Amygdala (tissue), 56 donors: Measurements from ENCODE around the gene SLC1A4.
A peak's percentile ranks its signal among the peaks of the same experiment; 100 is the strongest.
"Not testable (repeated sequence)": the region's sequence is repeated elsewhere in the genome, so short reads cannot be mapped to it uniquely, and the experiment has no call there.

ENCODE experiments used
- DNase-seq, 56 donors: peaks; one replicate each; lab custom pipeline; 2025; lab: John Stamatoyannopoulos, UW

Gene SLC1A4

DNA sequence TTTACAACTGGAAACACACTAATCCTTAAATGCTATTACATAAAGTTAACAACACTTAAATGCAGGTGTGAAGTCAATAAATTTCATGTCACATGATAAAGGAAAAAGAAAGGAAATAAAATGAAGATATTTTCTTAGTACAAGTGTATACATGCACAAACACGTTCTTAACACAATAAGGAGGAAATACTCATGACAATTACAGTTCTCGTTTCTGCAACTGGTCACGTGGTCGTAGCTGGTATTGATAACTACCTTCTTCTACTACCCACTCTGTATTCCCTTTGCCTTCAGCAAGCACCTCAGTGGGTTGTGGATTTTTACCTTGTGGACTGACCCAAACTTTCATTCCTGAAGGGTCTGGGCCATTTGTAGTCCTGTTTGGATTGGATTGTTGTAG is 26.1 kb upstream of the SLC1A4 start:
- not testable (repeated sequence) for DNase-seq

- DNase-seq: no peak
Observed at GRCh38 chr2:64963719-64964118, 25.5 kb upstream of the SLC1A4 start.

- DNase-seq: no peak
Observed at GRCh38 chr2:64966017-64966416, 23.2 kb upstream of the SLC1A4 start.

- DNase-seq: no peak
Observed at GRCh38 chr2:64966839-64967238, 22.4 kb upstream of the SLC1A4 start.

DNA sequence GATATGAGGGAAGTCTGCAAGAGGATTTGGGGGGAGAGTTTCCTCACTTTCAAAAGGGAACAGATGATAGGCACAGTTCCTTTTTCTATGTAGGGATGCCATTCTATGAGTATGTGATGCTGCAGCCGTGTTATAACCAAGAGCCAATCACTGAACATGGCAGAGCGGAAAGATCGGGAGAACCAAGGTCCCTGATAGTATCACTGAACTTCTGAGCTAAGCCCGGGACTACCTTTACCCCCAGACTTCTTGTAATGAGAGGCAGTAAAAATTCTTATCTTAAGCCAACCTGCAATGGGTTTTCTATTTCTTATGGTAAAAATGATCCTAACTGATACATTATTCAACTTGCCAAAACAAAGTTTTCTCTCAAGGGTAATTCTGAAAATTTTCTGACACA is 21.6 kb upstream of the SLC1A4 start:
- DNase-seq: no peak

DNA sequence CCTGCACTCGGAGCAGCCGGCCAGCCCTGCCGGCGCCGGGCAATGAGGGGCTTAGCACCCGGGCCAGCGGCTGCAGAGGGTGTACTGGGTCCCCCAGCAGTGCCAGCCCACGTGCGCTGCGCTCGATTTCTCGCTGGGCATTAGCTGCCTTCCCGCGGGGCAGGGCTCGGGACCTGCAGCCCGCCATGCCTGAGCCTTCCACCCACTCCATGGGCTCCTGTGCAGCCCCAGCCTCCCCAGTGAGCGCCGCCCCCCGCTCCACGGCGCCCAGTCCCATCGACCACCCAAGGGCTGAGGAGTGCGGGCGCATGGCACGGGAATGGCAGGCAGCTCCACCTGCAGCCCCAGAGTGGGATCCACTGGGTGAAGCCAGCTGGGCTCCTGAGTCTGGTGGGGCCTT is 20.1 kb upstream of the SLC1A4 start:
- not testable (repeated sequence) for DNase-seq

DNA sequence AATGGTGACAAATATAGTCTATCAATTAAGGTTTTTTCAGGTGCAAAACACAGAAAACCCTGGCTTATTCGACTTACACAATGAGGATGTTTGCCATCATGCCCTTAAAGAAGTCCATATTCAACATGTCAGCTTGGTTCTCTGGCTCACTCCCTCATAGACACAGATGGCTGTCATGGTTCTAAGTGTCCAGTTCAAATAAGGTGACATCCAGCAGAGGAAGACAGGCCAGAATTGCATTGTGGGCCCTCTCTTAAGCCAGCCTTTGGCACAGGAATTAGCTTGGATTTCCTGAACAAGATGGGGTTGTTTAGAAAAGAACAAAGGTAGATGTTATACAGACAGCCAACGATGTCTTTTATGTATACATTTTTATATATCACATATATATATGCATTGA is 18.7 kb upstream of the SLC1A4 start:
- no peak for DNase-seq

DNA sequence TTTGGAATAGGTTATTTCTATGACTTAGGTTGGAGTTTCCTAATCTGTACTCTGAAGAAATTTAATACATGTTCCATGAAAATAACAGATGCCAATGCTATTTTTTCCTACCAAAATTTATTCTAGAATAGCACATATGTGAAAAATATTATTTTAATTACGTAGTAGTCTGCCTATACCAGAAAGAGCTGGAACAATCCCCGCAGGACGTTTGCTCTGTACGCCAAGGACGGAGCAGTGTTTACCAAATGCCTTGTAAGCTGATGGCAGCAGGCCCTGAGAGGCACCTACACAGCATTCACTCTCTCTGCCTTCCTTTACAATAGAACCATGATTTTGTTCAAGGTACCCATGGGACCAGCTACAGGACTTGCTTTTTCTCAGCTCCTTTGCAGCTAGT is 16.8 kb upstream of the SLC1A4 start:
- DNase-seq: no peak

GRCh38 chr2:64972876-64973275 is 16.3 kb upstream of the SLC1A4 start:
- no peak for DNase-seq

DNA sequence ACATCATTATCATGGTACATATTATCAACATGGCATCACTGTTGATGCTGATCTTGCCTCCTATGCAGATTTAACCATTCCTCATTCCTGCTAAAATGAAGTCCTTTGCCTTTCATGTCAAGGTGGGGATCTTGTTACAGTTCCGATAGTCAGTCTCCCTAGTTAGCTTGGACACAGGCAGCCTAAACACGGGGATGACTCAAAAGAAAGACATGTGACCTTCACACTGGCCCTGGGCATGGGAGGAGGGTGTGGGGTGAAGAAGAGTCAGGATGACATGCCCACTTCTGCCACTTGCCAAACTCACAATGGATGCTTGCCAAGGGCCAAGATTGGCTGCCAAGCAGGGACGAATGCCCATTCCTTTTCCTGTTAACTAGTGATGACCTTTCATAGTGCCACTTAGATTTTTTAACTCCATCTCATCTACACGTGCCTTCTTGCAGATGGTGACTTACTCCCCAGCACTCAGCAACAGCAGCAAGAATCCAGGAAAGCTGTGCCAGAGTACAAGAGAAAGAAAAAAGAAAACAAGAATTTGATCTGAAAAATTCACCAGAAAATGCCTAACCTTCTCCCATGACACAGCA is 13.9 kb upstream of the SLC1A4 start:
- peak in 26 of 56 donors; percentile 4 to 89 (median 22) for DNase-seq

GRCh38 chr2:64976276-64976675 is 12.9 kb upstream of the SLC1A4 start:
- no peak for DNase-seq

DNA sequence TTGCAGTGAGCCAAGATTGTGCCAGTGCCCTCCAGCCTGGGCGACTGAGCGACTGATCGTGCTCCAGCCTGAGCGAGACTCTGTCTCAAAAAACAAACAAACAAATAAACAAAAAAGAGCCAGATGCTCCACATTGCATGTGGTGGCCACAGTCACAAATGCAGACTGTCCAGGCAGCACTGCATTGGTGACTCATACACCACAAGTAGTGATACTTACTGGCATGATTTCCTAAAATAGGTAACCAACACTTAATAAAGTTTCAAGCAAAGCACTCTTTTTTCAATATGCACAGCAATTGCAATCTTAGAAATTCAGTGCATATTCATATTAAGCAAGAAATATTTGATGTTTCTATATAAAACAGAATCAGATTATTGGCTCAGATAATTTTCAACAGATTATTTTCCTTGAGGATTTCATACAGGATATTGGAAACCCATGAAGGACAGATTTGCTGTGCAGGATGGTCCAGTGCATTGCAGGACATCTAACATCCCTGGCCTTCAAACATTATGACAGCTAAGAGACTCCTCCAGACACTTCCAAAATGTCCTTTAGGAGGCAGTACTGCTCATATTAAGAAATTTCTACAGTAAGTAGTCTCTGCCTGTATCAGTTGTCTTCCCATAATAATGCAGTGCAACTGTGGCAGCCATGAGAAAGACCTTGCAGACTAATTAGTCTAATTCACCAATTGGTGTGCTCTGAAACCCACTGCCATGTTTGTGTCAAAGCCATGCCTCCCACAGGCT is 10.5 kb upstream of the SLC1A4 start:
- no peak for DNase-seq

DNA sequence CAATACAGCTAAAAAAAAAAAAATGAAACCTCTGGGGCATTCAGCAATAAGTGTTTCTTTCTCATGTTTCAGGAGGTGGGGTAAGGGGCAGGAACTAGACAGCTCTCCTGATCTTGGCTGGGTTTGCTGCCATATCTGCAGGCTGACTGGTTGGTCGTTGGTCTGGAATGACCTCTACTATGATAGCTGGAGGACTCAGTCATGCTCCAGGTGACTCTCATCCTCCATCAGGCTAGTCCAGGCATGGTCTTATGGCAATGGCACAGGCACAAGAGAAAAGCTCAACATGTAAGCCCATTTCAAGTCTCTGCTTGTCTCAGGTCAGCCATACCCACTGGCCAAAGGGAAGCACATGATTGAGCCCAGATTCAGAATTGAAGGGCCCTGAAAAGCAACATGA is 9.5 kb upstream of the SLC1A4 start:
- no peak for DNase-seq

- DNase-seq: no peak
Observed at GRCh38 chr2:64980183-64980582, 9.0 kb upstream of the SLC1A4 start.

DNA sequence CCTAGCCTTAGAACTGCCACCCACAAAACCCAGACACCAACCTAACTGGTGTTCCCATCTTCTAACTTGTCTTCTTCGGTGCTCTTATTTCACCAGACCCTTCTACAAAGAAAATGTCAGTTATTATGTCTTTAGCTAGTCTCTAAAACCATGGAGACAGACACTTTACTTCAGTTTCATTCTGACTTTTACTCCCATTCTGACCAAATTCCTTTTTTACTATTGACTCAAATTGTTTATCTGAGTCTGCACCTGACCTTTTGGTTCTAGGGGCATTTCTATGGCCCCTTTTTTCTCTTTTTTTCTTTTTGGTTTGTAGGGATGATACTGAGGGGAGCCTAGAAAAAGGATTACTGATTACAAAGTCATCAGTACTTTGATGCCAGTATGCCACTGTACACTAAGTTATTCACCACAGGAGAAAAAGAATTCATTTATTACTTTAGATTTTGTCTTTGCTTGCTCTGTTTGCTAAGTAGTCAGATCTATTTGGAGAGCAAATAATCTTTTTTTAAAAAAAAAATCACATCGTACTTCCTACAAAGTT is 6.8 kb upstream of the SLC1A4 start:
- DNase-seq: no peak

- DNase-seq: no peak
Observed at GRCh38 chr2:64982932-64983331, 6.3 kb upstream of the SLC1A4 start.

GRCh38 chr2:64985447-64985846 is 3.8 kb upstream of the SLC1A4 start:
- DNase-seq: no peak

DNA sequence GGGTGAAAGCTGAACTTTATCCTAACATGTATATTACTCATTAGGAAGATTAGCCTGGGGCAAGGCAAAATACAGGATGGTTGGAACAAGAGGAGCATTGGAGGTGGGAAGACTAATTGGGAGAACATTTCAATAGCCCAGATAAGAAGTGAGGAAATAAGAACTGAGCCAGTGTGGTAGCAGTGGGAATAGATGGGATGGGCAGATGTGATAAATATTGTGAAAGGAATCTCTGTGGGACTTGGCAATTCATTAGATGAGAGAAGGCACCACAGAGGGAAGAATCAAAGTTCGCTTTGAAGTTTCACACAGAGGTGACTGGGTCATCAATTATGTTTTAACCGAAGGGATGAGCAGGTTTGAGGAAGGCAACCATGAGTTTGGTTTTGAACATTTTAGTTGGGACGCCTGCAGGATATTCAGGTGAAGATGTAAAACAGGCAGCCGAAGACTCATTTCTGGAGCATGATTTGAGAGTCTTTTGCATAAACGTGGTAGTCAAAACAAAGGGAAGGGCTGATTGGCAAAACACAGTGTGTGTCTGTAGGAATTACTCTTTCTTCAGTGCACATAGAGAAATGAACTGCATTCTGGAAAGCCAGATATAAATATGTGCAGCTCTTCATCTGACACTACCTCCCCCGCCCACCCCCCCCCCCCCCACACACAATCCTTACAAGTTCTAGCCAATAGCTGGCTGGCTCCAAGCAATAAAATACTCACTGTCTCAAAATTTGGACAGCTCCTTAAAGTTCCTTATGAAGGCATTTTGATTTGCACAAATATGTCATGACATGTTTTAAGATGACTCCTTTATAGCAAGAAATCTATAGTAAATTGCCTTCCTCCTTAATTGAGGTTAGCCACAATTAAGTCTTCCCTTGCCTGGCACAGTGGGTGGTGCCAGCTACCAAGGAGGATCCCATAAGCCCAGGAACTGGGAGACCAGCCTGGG is 1.9 kb upstream of the SLC1A4 start:
- DNase-seq: peak in 1 of 56 donors; percentile 39

- DNase-seq: no peak
Observed at GRCh38 chr2:64987956-64988419, 1.2 kb upstream of the SLC1A4 start.

- peak in 44 of 56 donors; percentile 15 to 92 (median 68) for DNase-seq
Observed at GRCh38 chr2:64988420-64989125, 626 bp upstream of the SLC1A4 start.
